ENCODE results near the gene HSD17B2.

The HSD17B2 gene

DNA sequence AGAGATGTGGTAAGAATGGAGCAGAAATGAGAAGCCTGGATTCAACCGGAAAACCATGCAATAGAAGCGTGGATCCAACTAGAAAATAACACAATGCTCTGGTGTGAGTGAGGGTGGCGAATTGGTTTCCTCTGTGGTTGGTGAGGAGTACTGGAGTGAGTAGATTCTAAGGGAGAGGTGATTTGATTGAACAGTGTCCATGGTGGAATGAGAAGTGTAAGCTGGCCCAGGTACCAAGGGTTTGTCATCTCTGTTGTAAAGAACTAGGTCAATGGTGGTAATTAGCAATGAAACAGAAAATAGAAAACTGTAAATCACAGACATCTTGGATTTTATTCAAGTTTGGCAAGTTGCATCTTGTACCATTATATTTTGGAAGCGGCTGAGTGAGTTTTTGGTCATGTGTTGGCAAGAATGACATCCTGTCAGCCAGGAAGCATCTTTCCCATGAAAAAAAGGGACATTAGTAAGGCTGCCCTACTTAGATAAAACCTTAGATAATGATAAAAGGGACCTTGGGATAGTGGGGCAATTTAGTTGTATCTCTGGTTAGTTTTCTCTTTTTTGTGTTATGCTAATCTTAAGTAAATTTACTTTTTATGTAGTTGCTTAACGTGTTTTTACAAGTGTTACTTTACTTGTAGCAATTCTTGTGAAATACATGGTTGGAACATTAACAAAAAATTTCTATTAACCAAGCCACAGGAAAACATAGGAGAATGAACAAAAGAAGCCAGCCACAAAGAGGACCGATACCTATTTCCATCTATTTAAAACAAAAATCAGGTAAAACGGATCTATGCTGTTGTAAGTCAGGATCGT lies 20.9 kb downstream of the HSD17B2 start:
- TF ChIP-seq, protein P1, sequence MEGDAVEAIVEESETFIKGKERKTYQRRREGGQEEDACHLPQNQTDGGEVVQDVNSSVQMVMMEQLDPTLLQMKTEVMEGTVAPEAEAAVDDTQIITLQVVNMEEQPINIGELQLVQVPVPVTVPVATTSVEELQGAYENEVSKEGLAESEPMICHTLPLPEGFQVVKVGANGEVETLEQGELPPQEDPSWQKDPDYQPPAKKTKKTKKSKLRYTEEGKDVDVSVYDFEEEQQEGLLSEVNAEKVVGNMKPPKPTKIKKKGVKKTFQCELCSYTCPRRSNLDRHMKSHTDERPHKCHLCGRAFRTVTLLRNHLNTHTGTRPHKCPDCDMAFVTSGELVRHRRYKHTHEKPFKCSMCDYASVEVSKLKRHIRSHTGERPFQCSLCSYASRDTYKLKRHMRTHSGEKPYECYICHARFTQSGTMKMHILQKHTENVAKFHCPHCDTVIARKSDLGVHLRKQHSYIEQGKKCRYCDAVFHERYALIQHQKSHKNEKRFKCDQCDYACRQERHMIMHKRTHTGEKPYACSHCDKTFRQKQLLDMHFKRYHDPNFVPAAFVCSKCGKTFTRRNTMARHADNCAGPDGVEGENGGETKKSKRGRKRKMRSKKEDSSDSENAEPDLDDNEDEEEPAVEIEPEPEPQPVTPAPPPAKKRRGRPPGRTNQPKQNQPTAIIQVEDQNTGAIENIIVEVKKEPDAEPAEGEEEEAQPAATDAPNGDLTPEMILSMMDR (IDR thresholded peaks at IDR 0.05; ENCODE audit: low read depth, low read length): no peak
- no peak overlapping the region for H3K4me3 ChIP-seq (ENCODE audit: low read depth, low read length)

DNA sequence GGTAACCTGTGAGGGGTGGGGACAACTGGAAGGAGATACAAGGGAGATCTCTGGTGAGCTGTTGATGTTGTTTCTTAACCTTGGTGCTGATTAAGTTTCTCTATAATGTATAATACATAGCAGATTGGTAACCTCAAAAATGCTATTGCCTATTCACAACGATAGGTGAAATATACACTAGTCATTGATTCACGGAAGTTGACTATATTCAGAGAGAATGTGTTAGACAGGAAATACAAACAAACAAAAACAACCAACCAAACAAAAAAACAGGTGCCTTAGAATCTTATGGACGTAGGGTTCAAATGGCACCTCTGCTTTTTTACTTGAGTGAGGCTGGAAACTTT lies 21.5 kb downstream of the HSD17B2 start:
- no peak overlapping the region for H3K4me3 ChIP-seq (ENCODE audit: low read depth, low read length)

DNA sequence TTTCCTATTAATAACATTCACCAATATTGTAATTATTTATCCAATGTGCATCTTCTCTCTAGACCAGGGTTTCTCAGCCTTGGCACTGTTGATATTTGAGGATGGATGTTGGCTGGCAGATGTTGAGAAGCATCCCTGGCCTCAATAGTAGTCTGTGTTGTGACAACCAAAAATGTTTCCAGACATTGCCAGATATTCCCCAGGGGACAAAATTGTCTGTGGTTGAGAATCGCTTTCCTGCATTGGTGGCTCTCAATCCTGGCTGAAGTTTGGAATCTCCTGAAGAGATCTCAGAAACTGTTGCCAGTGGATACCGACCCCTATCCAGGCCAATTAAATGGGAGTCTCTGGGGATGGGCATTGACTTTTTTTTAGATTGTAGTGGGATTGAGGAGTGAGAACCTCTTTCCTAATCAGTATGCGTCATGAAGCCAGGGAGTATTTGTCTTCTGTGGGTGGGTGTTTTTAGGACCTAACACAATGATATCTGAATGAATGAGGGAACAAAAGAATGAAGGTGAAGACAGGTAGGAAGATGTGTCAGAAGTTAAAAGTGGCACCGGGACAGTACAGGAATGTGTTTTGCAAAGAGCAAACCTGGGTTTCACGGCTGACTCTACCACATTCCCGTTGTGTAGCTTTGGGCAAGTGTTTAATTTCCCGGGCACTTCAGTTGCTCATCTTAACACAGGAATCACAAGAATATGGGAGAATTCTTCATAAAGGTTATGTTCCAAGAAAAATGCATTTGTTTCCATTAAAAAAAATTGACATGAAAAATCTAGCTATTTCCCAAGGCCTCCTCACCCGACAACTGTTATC lies 24.3 kb downstream of the HSD17B2 start:
- TF ChIP-seq, protein P1 (IDR thresholded peaks at IDR 0.05; ENCODE audit: low read depth, low read length): no peak
- no peak overlapping the region for H3K4me3 ChIP-seq (ENCODE audit: low read depth, low read length)

More for the DNA sequence above, 21.5 kb downstream of the HSD17B2 start:
- TF ChIP-seq, protein P1 (IDR thresholded peaks at IDR 0.05; ENCODE audit: low read depth, low read length): no peak

DNA sequence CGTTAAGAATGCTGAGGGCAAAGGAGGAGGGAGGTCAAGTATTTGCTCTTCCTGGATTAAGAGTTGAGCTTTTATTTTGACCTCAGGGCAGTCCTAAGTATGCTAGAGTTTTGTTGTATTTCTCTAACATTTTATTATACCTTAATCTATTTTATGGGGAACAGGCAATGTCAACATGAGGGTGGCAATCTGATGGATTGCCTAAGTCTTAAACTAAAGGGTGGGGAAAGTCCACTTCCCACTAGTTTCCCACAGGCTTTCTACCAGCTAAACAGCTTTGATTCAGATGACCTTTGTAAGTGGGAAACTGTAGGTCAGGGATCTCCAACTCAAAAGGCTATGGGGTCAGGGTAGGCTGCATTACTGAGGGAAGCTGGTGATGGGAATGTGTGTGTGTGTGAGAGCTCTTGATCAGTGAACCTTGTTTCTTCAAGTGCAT lies 24.9 kb downstream of the HSD17B2 start:
- no peak overlapping the region for H3K4me3 ChIP-seq (ENCODE audit: low read depth, low read length)
- TF ChIP-seq, protein P1 (IDR thresholded peaks at IDR 0.05; ENCODE audit: low read depth, low read length): no peak

DNA sequence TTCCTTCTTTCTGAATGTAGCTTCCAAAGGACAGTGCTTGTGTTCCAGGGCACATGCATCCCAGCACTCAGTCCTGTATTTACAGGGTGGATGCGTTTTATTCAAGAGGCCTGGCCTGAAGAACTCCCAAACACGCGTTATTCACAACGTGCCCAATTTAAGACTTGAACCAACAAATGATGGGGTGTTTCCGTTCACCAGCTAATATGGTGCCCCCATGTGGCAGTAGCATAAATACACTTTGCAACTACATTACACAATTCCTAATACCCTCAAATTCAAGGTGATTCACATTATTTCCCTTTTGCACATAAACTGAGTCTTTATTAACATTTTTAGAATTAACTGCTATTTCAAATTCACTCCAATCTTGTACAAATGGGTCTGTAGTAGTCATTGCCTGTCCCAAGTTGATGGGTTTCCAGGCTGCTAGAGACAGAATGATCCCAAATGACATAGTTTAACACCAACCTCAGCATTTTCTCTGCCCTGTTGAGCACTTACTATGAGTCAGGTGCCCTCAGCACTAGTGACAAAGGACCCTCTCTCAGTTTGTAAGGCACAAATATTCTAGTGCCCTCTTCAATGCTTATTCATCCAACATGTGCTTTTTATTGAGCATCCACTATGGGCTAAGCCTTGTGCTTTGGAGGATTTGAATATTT lies 26.9 kb downstream of the HSD17B2 start:
- H3K4me3 ChIP-seq (ENCODE audit: low read depth, low read length): no peak overlapping the region
- TF ChIP-seq, protein P1 (IDR thresholded peaks at IDR 0.05; ENCODE audit: low read depth, low read length): 0 out of 2 replicates have a peak, but pooled peaks have one; percentile 18

DNA sequence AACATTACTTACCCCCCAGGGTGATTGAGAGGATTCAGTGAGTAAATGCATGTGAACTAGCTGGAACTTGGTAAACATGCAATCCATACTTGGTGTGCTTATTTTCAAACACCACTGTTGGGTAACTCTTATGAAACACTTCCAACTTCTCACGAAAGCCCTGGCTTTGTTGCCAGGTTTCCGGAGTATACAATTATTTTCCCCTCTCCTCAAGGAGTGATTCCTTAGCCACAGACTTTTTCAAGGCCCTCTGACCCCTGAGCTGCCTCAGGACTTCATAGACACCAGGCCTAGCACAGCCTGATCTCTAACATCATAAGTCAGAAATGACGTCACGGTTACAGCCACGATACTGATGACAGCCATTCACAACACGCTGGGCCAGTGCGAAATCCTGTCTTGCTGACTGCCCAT lies 27.6 kb downstream of the HSD17B2 start:
- TF ChIP-seq, protein P1 (IDR thresholded peaks at IDR 0.05; ENCODE audit: low read depth, low read length): no peak
- no peak overlapping the region for H3K4me3 ChIP-seq (ENCODE audit: low read depth, low read length)
